Measurements from ENCODE around the gene DLGAP1.

GRCh38 chr18:4193086-4193485 lies 262.0 kb downstream of the DLGAP1 start:
- TF ChIP-seq CTCF (IDR thresholded peaks at IDR 0.05 in 4 of 5, conservative IDR thresholded peaks at IDR 0.05 in 1 of 5) = no peak
- TF ChIP-seq POLR2A (IDR thresholded peaks at IDR 0.05) = no peak
